LNCaP clone FGC (cell line): Measurements from ENCODE around the gene ARHGAP32.
A peak's percentile ranks its signal among the peaks of the same experiment; 100 is the strongest.

Source experiments
- DNase-seq: peaks from one replicate; pipeline ENCODE4 v3.0.0-alpha.2; 2011; ENCODE audit warnings: low read depth
- H3K4me3 ChIP-seq: 2 replicates; pipeline ENCODE4 v1.5.1; 2011; ENCODE audit warnings: mild to moderate bottlenecking, low read depth, low read length, control low read depth
- CTCF ChIP-seq: IDR thresholded peaks from 2 replicates; pipeline ENCODE4 v1.5.1; 2012; ENCODE audit warnings: mild to moderate bottlenecking; ENCODE audit not compliant: control insufficient read depth, insufficient read depth; ENCODE audit errors: extremely low read depth

ARHGAP32 gene

GRCh38 chr11:128964463-128964930, 227.6 kb downstream of the ARHGAP32 start:
- no peak for TF ChIP-seq CTCF
- no peak for DNase-seq

GRCh38 chr11:128963744-128964325, 228.3 kb downstream of the ARHGAP32 start:
- no peak for TF ChIP-seq CTCF
- DNase-seq: no peak

More at GRCh38 chr11:128964463-128964930, 227.6 kb downstream of the ARHGAP32 start:
- no peak overlapping the region for H3K4me3 ChIP-seq

GRCh38 chr11:128962896-128963295, 229.2 kb downstream of the ARHGAP32 start:
- no peak for TF ChIP-seq CTCF
- no peak for DNase-seq
- H3K4me3 ChIP-seq: no peak overlapping the region

More at GRCh38 chr11:128963744-128964325, 228.3 kb downstream of the ARHGAP32 start:
- H3K4me3 ChIP-seq: no peak overlapping the region

GRCh38 chr11:128961645-128962044, 230.5 kb downstream of the ARHGAP32 start:
- no peak for DNase-seq
- H3K4me3 ChIP-seq: no peak overlapping the region
- no peak for TF ChIP-seq CTCF

- H3K4me3 ChIP-seq: no peak overlapping the region
- no peak for DNase-seq
- no peak for TF ChIP-seq CTCF
Observed at GRCh38 chr11:128957202-128957482, 235.0 kb downstream of the ARHGAP32 start.

GRCh38 chr11:128956401-128957201, 235.5 kb downstream of the ARHGAP32 start:
- peak; percentile 80 for TF ChIP-seq CTCF
- DNase-seq: peak; percentile 68
- H3K4me3 ChIP-seq: no peak overlapping the region
